ENCODE data around the gene PAIP2. TPM values are rescaled to one million over a fixed set of nuclear protein-coding genes. Genes with fewer than 3 reads are reported as not detected.
"Not testable (repeated sequence)": the region's sequence is repeated elsewhere in the genome, so short reads cannot be mapped to it uniquely, and the experiment has no call there.

The PAIP2 gene
- total RNA-seq, 1 donor = 70.9 TPM

DNA sequence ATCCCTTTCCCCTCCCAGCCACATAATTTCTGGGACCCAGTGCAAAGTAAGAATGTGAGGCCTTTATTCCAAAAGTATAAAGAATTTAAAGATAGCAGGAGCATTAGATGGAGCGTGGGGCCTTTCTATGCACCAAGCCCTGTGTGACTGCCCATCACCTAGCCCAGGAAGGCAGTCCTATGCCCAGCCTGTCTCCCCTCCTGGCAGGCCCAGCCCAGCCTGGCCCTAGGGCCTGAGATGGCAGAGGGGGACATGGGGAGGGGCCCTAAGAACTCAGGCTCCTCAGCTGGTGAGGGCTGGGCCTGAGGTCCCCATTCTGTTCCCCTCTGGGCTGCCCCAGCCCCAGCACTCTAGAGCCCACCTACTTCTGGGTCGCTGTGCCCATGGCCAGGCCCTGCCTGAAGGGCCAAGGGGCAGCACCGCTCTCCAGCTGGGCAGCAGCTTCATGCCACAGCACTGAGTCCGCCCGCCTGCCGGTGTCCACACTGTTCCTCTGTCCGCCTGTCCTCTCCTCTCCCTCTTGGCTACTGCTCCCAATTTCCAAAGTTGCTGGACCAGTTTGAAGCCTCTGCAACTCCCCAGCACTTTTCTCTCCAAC, 42.4 kb downstream of the PAIP2 start:
- no peak overlapping the region for H3K4me3 ChIP-seq (ENCODE audit: low read depth, low read length)
- no peak for TF ChIP-seq CTCF (IDR thresholded peaks at IDR 0.05; ENCODE audit: insufficient read depth, low read length)
- DNase-seq (ENCODE audit: low read depth) = no peak

- H3K4me3 ChIP-seq (ENCODE audit: low read depth, low read length) = no peak overlapping the region
- no peak for TF ChIP-seq CTCF (IDR thresholded peaks at IDR 0.05; ENCODE audit: insufficient read depth, low read length)
- DNase-seq (ENCODE audit: low read depth) = no peak
These were observed 43.0 kb downstream of the PAIP2 start for GRCh38 chr5:139384591-139385051.

DNA sequence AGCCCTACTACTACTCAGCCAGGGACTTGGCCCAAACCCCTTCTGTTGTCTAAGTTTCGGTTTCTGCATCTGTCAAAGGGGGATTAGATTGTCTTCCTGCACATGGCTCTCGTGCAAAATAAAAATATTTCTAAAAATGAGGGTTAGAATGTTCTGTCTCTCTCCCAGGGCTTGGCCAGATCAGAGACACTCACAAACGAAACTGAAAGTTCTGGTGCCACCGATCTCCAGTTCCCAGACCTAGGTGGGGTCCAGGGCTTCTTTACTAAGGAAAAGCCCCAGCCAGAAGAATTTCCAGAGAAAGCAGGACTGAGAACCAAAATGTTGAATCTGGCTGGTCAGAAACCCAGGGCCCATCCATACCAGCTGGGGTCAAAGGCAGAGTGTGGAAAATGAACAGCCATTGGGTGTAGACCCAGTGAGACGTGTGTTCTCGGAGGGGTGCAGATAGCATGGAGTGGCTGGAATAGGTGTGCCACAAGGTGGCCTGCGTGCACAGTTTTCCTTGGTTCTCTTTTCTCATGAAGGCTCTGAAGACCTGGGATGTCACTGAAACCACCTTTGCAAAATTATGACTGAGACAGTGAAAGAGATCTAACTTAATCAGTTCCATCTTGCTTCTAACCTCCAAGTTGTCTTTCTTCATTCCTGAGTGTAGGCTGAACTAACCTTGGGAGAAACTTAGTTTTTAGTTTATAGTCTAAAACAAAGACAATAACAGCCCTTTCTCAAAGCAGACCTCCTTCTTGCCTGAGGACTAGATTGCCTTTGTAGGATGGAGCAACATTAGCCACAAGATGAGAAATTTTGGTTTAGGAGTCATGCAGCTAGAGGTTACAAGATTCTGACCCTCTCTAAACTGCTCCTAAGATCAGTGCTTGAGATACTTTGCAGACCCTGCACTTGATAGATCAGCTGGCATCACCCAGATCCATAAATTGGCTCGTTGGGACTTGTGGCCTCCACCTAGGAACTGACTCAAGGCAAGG, 43.7 kb downstream of the PAIP2 start:
- DNase-seq (ENCODE audit: low read depth) = peak; percentile 54
- TF ChIP-seq CTCF (IDR thresholded peaks at IDR 0.05; ENCODE audit: insufficient read depth, low read length) = peak; percentile 7
- peak overlapping the region; percentile 47 for H3K4me3 ChIP-seq (ENCODE audit: low read depth, low read length)

DNA sequence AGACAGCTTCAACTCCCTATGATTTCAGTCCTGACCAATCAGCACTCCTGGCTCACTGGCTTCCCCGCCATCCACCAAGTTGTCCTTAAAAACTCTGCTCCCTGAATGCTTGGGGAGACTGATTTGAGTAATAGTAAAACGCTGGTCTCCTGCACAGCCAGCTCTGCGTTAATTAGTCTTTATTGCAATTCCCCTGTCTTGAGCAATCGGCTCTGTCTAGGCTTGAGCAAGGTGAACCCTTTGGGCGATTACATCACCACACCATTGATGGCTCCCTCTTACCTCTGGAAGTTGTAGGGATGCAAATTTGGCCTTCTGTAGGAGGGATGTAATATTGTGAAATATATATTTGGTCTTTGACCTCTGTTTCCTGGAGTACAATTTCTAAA, 44.4 kb downstream of the PAIP2 start:
- no peak overlapping the region for H3K4me3 ChIP-seq (ENCODE audit: low read depth, low read length)
- no peak for TF ChIP-seq CTCF (IDR thresholded peaks at IDR 0.05; ENCODE audit: insufficient read depth, low read length)
- no peak for DNase-seq (ENCODE audit: low read depth)

GRCh38 chr5:139386956-139387355, 45.3 kb downstream of the PAIP2 start:
- not testable (repeated sequence) for DNase-seq (ENCODE audit: low read depth)

GRCh38 chr5:139387611-139388197, 46.0 kb downstream of the PAIP2 start:
- no peak for DNase-seq (ENCODE audit: low read depth)
- no peak overlapping the region for H3K4me3 ChIP-seq (ENCODE audit: low read depth, low read length)
- TF ChIP-seq CTCF (IDR thresholded peaks at IDR 0.05; ENCODE audit: insufficient read depth, low read length) = no peak

More at GRCh38 chr5:139386956-139387355, 45.3 kb downstream of the PAIP2 start:
- not testable (repeated sequence) for H3K4me3 ChIP-seq (ENCODE audit: low read depth, low read length)

Measured in fibroblast of the aortic adventitia (primary cell).